NCI-H2227 (cell line): Measurements from ENCODE around the gene NPY1R.

ENCODE experiments used
- DNase-seq: peaks from one replicate; lab custom pipeline; 2025; ENCODE audit not compliant: unreplicated experiment; lab: John Stamatoyannopoulos, UW

The NPY1R gene

GRCh38 chr4:163280703-163281519 lies 51.5 kb downstream of the NPY1R start:
- DNase-seq, result no peak

DNA sequence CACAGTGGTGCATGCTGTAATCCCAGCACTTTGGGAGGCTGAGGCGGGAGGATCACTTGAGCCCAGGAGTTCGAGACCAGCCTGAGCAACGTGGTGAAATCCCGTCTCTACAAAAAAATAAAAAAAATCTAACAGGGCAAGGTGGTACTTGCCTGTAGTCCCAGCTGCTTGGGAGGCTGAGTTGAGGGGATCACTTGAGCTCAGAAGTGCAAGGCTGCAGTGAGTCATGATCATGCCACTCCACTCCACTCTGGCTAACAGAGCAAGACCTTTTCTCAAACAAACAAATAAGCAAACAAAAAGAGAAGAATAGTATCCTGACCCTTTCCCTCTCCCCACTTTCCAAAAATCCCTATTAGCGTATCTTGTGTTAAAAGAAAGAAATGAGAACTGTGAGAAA lies 52.7 kb downstream of the NPY1R start:
- no peak for DNase-seq

GRCh38 chr4:163274861-163275260 lies 57.5 kb downstream of the NPY1R start:
- DNase-seq, result no peak
